Activated CD4-positive, alpha-beta T cell treated with anti-CD3 and anti-CD28 coated beads, Interleukin-2, amount 10 ng/mL, durations not matched to agents 7 days and 5 days (primary cell): Measurements from ENCODE around the gene OPN1MW. TPM values are rescaled to one million over a fixed set of nuclear protein-coding genes. Genes with fewer than 3 reads are reported as not detected.
"Not testable (repeated sequence)": the region's sequence is repeated elsewhere in the genome, so short reads cannot be mapped to it uniquely, and the experiment has no call there.

Source experiments
- CTCF ChIA-PET: fragments of 350-600 bp; sonication (Branson Sonifier 250); formaldehyde crosslinking; loops from one replicate; lab custom pipeline; 2021; ENCODE audit warnings: antibody characterized with exemption; lab: Charles Lee
- POLR2A ChIA-PET: fragments of 350-600 bp; sonication (Branson Sonifier 250); formaldehyde crosslinking; loops from one replicate; lab custom pipeline; 2021; ENCODE audit warnings: antibody characterized with exemption; lab: Charles Lee
- DNase-seq: peaks from one replicate; pipeline ENCODE4 v3.0.0-alpha.2; 2020
- H3K27ac Mint-ChIP-seq: one replicate; pipeline ENCODE4 v1.8.0; 2021; ENCODE audit warnings: mild to moderate bottlenecking, moderate library complexity, mixed read lengths
- H3K27me3 Mint-ChIP-seq: one replicate; pipeline ENCODE4 v1.8.0; 2021; ENCODE audit warnings: mixed read lengths
- H3K36me3 Mint-ChIP-seq: one replicate; pipeline ENCODE4 v1.8.0; 2021; ENCODE audit warnings: low read depth, mixed read lengths
- H3K4me1 Mint-ChIP-seq: one replicate; pipeline ENCODE4 v1.8.0; 2021; ENCODE audit warnings: mixed read lengths
- H3K4me3 Mint-ChIP-seq: one replicate; pipeline ENCODE4 v1.8.0; 2021; ENCODE audit warnings: mild to moderate bottlenecking, moderate library complexity, mixed read lengths
- H3K9me3 Mint-ChIP-seq: one replicate; pipeline ENCODE4 v1.8.0; 2021; ENCODE audit warnings: mixed read lengths
- total RNA-seq, 2 experiments: library from RNA; stranded (reverse); gene quantifications; one replicate each; pipeline ENCODE4 v1.2.3, GENCODE V29; 2021

Gene OPN1MW
- total RNA-seq, 2 experiments from 2014 or later: not detected

DNA sequence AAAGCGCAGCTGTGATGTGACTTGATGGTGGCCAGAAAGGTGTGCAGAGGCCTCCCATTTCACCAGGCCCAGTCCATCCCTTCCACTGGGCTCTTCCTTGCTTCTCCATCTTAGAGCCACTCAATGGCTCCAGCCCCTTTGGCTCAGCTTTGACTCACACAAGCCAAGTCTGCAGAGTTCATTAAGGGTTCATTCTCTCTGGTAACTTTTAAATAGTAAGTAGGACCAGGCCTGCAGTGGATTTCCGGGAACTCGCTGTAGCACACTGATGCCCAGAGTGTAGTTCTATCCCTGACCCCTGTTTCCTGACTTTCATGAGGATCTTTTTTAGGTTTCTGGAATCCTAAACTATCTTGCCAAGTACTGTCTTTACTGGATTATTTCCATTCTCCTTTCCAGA is 49.0 kb downstream of the OPN1MW start:
- DNase-seq, POLR2A ChIA-PET, H3K36me3 Mint-ChIP-seq, H3K27me3 Mint-ChIP-seq, H3K27ac Mint-ChIP-seq, H3K4me1 Mint-ChIP-seq, H3K4me3 Mint-ChIP-seq, H3K9me3 Mint-ChIP-seq, CTCF ChIA-PET: not testable (repeated sequence)

DNA sequence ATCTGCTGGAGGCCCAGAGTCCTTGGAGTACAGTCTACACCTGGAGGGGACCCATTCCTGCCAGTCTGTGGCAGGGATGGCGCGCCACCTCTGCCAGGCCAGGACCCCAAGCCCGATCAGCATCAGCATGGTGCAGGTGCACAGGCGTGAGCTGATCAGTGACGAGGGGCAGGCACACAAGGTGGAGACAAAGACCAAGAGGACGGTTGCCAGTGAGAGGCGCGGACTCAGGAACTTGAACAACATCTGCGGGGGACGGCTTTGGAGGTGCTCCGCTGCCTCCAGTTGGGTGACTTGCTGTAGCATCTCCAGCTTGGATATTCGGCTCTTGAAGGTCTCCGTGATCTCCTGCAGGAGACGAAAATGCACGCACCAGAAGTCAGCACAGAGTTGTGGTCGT is 51.2 kb downstream of the OPN1MW start:
- H3K36me3 Mint-ChIP-seq, H3K4me1 Mint-ChIP-seq, DNase-seq, H3K27ac Mint-ChIP-seq, H3K4me3 Mint-ChIP-seq, H3K27me3 Mint-ChIP-seq, H3K9me3 Mint-ChIP-seq, POLR2A ChIA-PET, CTCF ChIA-PET: not testable (repeated sequence)

DNA sequence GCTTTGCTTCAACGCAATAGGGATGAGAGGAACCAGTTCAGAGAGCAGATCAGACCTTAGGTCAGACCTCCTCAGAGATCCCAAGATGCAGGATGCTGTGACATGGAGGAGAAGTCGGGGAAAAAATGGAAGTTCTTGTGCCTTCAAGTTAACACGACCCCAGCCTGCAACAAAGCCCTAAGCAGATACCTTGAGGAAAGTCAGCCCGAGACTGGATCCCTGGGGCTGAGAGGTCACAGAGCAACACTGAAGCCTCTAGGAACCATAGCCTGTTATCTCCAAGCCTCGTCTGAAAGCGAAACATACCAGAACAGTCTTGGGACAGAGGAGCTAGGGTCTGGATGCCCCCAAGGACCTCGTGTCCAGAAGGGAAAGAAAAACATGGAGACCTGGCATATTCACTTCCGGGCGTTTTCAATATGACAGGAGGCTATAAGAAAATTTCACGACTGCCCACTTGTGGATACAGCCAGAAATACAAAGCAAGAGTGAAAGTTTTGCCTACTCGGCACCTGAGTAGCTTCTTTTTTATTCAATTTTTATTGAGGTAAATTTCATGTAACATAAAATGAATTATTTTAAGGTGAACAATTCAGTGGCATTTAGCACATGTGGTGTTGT is 56.7 kb downstream of the OPN1MW start:
- H3K27ac Mint-ChIP-seq, H3K4me1 Mint-ChIP-seq, H3K4me3 Mint-ChIP-seq, H3K9me3 Mint-ChIP-seq, POLR2A ChIA-PET, H3K36me3 Mint-ChIP-seq, H3K27me3 Mint-ChIP-seq, DNase-seq: not testable (repeated sequence)
- CTCF ChIA-PET: interaction anchor here (0.7 kb wide), 1 partner anchor 199 kb away, joined by 4 read pairs; no protein-coding TSS in a partner anchor

DNA sequence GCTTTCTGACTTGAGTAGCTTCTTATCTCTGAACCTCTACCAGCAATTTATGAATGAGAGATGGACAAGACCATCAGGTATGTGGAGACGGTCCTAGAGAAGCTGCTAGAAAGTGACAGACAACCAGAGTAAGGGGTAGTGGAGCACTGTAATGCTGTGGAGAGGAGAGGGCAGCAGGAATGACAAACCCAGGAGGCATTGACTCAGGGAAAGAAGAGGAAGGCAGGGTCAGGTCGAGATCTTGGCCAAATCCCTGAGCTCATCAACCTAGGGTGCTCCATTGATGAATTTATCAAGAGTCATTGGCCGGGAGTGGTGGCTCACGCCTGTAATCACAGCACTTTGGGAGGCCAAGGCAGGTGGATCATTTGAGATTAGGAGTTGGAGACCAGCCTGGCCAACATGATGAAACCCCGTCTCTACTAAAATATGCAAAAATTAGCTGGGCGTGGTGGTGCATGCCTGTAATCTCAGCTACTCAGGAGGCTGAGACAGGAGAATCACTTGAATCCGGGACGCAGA is 57.6 kb downstream of the OPN1MW start:
- H3K27ac Mint-ChIP-seq: peak overlapping the region; percentile 22
- DNase-seq: peak; percentile 3
- POLR2A ChIA-PET, H3K9me3 Mint-ChIP-seq, H3K27me3 Mint-ChIP-seq, H3K4me1 Mint-ChIP-seq, H3K36me3 Mint-ChIP-seq, H3K4me3 Mint-ChIP-seq, CTCF ChIA-PET: not testable (repeated sequence)

Other genes with a start within 250 kb of the OPN1MW start
- gene NAA10, start 247.6 kb upstream of the OPN1MW start, total RNA-seq: 10 to 100 TPM; 72.9 to 83.2 TPM
- 10 to 100 TPM; 14.2 to 16.5 TPM for gene RENBP, start 238.0 kb upstream of the OPN1MW start, total RNA-seq
- 100 to 1,000 TPM; 116 to 121 TPM for gene HCFC1, start 210.8 kb upstream of the OPN1MW start, total RNA-seq
- gene TMEM187, start 209.8 kb upstream of the OPN1MW start, total RNA-seq: 1 to 10 TPM; 7.9 to 8.5 TPM
- 100 to 1,000 TPM; 107 to 112 TPM for gene IRAK1, start 162.7 kb upstream of the OPN1MW start, total RNA-seq
- 10 to 100 TPM; 64.2 to 72.4 TPM for gene MECP2, start 84.9 kb upstream of the OPN1MW start, total RNA-seq
- gene OPN1LW, start 38.4 kb upstream of the OPN1MW start, total RNA-seq: not detected
- gene OPN1MW2, start 37.2 kb downstream of the OPN1MW start, total RNA-seq: not detected
- not detected for gene OPN1MW3, start 75.0 kb downstream of the OPN1MW start, total RNA-seq
- not detected for gene TEX28, start 112.5 kb downstream of the OPN1MW start, total RNA-seq
- 1 to 10 TPM; 4.2 to 5.2 TPM for gene TKTL1, start 113.2 kb downstream of the OPN1MW start, total RNA-seq
- gene FLNA, start 192.0 kb downstream of the OPN1MW start, total RNA-seq: 1,000 to 10,000 TPM; 1,440 to 1,524 TPM
- 10 to 100 TPM; 52.1 to 59.9 TPM for gene EMD, start 196.7 kb downstream of the OPN1MW start, total RNA-seq
- 1,000 to 10,000 TPM; 1,884 to 2,727 TPM for gene RPL10, start 215.8 kb downstream of the OPN1MW start, total RNA-seq
- gene DNASE1L1, start 226.7 kb downstream of the OPN1MW start, total RNA-seq: 10 to 100 TPM; 21.8 to 24.3 TPM
- 100 to 1,000 TPM in 1 of 2 experiments, 10 to 100 TPM in 1; 86.6 to 104 TPM for gene TAFAZZIN, start 228.9 kb downstream of the OPN1MW start, total RNA-seq
- gene ATP6AP1, start 246.1 kb downstream of the OPN1MW start, total RNA-seq: 10 to 100 TPM; 46.1 to 46.9 TPM